Stimulated activated memory B cell treated with anti-CD40 and anti-IgM and Interleukin-4, amounts not matched to agents 10 μg/mL and 1 μg/mL and 100 μg/mL, for 72 hours (primary cell): Measurements from ENCODE around the gene NNT.
"Not testable (repeated sequence)": the region's sequence is repeated elsewhere in the genome, so short reads cannot be mapped to it uniquely, and the experiment has no call there.

ENCODE experiments used
- ATAC-seq: fragments of 150-1000 bp; cut with Tn5 transposase; 2 replicates; pipeline ENCODE4 v1.10.0; 2021
- H3K27ac Mint-ChIP-seq: one replicate; pipeline ENCODE4 v1.8.0; 2022; ENCODE audit warnings: mild to moderate bottlenecking, mixed read lengths
- H3K27me3 Mint-ChIP-seq: one replicate; pipeline ENCODE4 v1.8.0; 2022; ENCODE audit warnings: mixed read lengths
- H3K36me3 Mint-ChIP-seq: one replicate; pipeline ENCODE4 v1.8.0; 2022; ENCODE audit warnings: mixed read lengths
- H3K4me1 Mint-ChIP-seq: one replicate; pipeline ENCODE4 v1.8.0; 2022; ENCODE audit warnings: mixed read lengths
- H3K4me3 Mint-ChIP-seq: one replicate; pipeline ENCODE4 v1.8.0; 2022; ENCODE audit warnings: mild to moderate bottlenecking, moderate library complexity, mixed read lengths
- H3K9me3 Mint-ChIP-seq: one replicate; pipeline ENCODE4 v1.8.0; 2022; ENCODE audit warnings: mixed read lengths

NNT gene

GRCh38 chr5:43691275-43691674, 88.3 kb downstream of the NNT start:
- Mint-ChIP-seq H3K27ac (no peak overlapping the region), H3K27me3 (no peaks in the 10 kb centered on the region), H3K4me1 (no peaks in the 10 kb centered on the region), H3K4me3 (no peak overlapping the region), H3K36me3 (peaks cover 91% of the 10 kb centered on the region), H3K9me3 (peaks cover 22% of the 10 kb centered on the region)
- ATAC-seq = no peak

GRCh38 chr5:43691893-43692292, 88.9 kb downstream of the NNT start:
- Mint-ChIP-seq H3K4me1 (no peaks in the 10 kb centered on the region), H3K9me3 (peaks cover 22% of the 10 kb centered on the region), H3K4me3 (no peak overlapping the region), H3K27ac (no peak overlapping the region), H3K36me3 (peaks cover 94% of the 10 kb centered on the region), H3K27me3 (no peaks in the 10 kb centered on the region)
- ATAC-seq = no peak

- H3K36me3 Mint-ChIP-seq = peaks cover 88% of the 10 kb centered on the region
- H3K9me3 Mint-ChIP-seq = peaks cover 18% of the 10 kb centered on the region
- H3K4me1 Mint-ChIP-seq = no peaks in the 10 kb centered on the region
- no peaks in the 10 kb centered on the region for H3K27me3 Mint-ChIP-seq
- no peak for ATAC-seq
- H3K27ac Mint-ChIP-seq = no peak overlapping the region
- no peak overlapping the region for H3K4me3 Mint-ChIP-seq
Measured at GRCh38 chr5:43693411-43693810, 90.4 kb downstream of the NNT start.

GRCh38 chr5:43694027-43694426, 91.0 kb downstream of the NNT start:
- H3K4me1 Mint-ChIP-seq = no peaks in the 10 kb centered on the region
- no peak overlapping the region for H3K4me3 Mint-ChIP-seq
- H3K27ac Mint-ChIP-seq = no peak overlapping the region
- H3K27me3 Mint-ChIP-seq = no peaks in the 10 kb centered on the region
- no peak for ATAC-seq
- peaks cover 82% of the 10 kb centered on the region for H3K36me3 Mint-ChIP-seq
- peaks cover 18% of the 10 kb centered on the region for H3K9me3 Mint-ChIP-seq

- Mint-ChIP-seq H3K9me3 (peaks cover 16% of the 10 kb centered on the region), H3K36me3 (peaks cover 80% of the 10 kb centered on the region)
- H3K4me3 Mint-ChIP-seq, H3K27ac Mint-ChIP-seq, ATAC-seq, H3K27me3 Mint-ChIP-seq, H3K4me1 Mint-ChIP-seq: not testable (repeated sequence)
Measured at GRCh38 chr5:43696444-43696843, 93.5 kb downstream of the NNT start.

GRCh38 chr5:43699910-43700309, 96.9 kb downstream of the NNT start:
- H3K9me3 Mint-ChIP-seq = peaks cover 9% of the 10 kb centered on the region
- H3K27ac Mint-ChIP-seq = no peak overlapping the region
- ATAC-seq = no peak
- H3K36me3 Mint-ChIP-seq = peaks cover 84% of the 10 kb centered on the region
- no peaks in the 10 kb centered on the region for H3K4me1 Mint-ChIP-seq
- no peaks in the 10 kb centered on the region for H3K27me3 Mint-ChIP-seq
- no peak overlapping the region for H3K4me3 Mint-ChIP-seq

GRCh38 chr5:43700601-43701000, 97.6 kb downstream of the NNT start:
- H3K9me3 Mint-ChIP-seq = peaks cover 4% of the 10 kb centered on the region
- no peak for ATAC-seq
- H3K27me3 Mint-ChIP-seq = no peaks in the 10 kb centered on the region
- H3K27ac Mint-ChIP-seq = no peak overlapping the region
- no peaks in the 10 kb centered on the region for H3K4me1 Mint-ChIP-seq
- H3K4me3 Mint-ChIP-seq = no peak overlapping the region
- peaks cover 84% of the 10 kb centered on the region for H3K36me3 Mint-ChIP-seq

- Mint-ChIP-seq H3K4me3 (no peak overlapping the region), H3K27me3 (no peaks in the 10 kb centered on the region), H3K27ac (no peak overlapping the region), H3K4me1 (no peaks in the 10 kb centered on the region), H3K9me3 (no peaks in the 10 kb centered on the region), H3K36me3 (peaks cover 81% of the 10 kb centered on the region)
- no peak for ATAC-seq
Measured at GRCh38 chr5:43701227-43701626, 98.2 kb downstream of the NNT start.

GRCh38 chr5:43702293-43702692, 99.3 kb downstream of the NNT start:
- Mint-ChIP-seq H3K27ac (no peak overlapping the region), H3K36me3 (peaks cover 70% of the 10 kb centered on the region), H3K4me3 (no peak overlapping the region), H3K27me3 (no peaks in the 10 kb centered on the region), H3K9me3 (no peaks in the 10 kb centered on the region), H3K4me1 (no peaks in the 10 kb centered on the region)
- no peak for ATAC-seq

GRCh38 chr5:43702815-43703214, 99.8 kb downstream of the NNT start:
- ATAC-seq = no peak
- Mint-ChIP-seq H3K36me3 (peaks cover 65% of the 10 kb centered on the region), H3K4me1 (no peaks in the 10 kb centered on the region), H3K4me3 (no peak overlapping the region), H3K9me3 (no peaks in the 10 kb centered on the region), H3K27ac (no peak overlapping the region), H3K27me3 (no peaks in the 10 kb centered on the region)

- Mint-ChIP-seq H3K36me3 (peaks cover 70% of the 10 kb centered on the region), H3K4me1 (peaks cover 4% of the 10 kb centered on the region), H3K27me3 (no peaks in the 10 kb centered on the region), H3K27ac (no peak overlapping the region), H3K4me3 (no peak overlapping the region), H3K9me3 (no peaks in the 10 kb centered on the region)
- ATAC-seq = no peak
Measured at GRCh38 chr5:43704243-43704642, 101.3 kb downstream of the NNT start.

- H3K9me3 Mint-ChIP-seq, H3K27ac Mint-ChIP-seq, H3K27me3 Mint-ChIP-seq, H3K4me1 Mint-ChIP-seq, ATAC-seq, H3K4me3 Mint-ChIP-seq: not testable (repeated sequence)
- peaks cover 47% of the 10 kb centered on the region for H3K36me3 Mint-ChIP-seq
Measured at GRCh38 chr5:43706576-43706975, 103.6 kb downstream of the NNT start.

GRCh38 chr5:43711496-43711895, 108.5 kb downstream of the NNT start:
- Mint-ChIP-seq H3K27ac (no peak overlapping the region), H3K36me3 (peaks cover 5% of the 10 kb centered on the region), H3K4me3 (no peak overlapping the region)

GRCh38 chr5:43712081-43712480, 109.1 kb downstream of the NNT start:
- Mint-ChIP-seq H3K27ac (no peak overlapping the region), H3K4me1 (peaks cover 4% of the 10 kb centered on the region), H3K27me3 (no peaks in the 10 kb centered on the region), H3K9me3 (no peaks in the 10 kb centered on the region), H3K4me3 (no peak overlapping the region), H3K36me3 (peaks cover 5% of the 10 kb centered on the region)
- no peak for ATAC-seq

More at GRCh38 chr5:43711496-43711895, 108.5 kb downstream of the NNT start:
- Mint-ChIP-seq H3K9me3 (no peaks in the 10 kb centered on the region), H3K4me1 (peaks cover 4% of the 10 kb centered on the region), H3K27me3 (no peaks in the 10 kb centered on the region)
- no peak for ATAC-seq

- H3K27me3 Mint-ChIP-seq, H3K27ac Mint-ChIP-seq, H3K36me3 Mint-ChIP-seq, H3K9me3 Mint-ChIP-seq, H3K4me3 Mint-ChIP-seq, H3K4me1 Mint-ChIP-seq, ATAC-seq: not testable (repeated sequence)
Measured at GRCh38 chr5:43719783-43720182, 116.8 kb downstream of the NNT start.

- Mint-ChIP-seq H3K27ac (no peak overlapping the region), H3K4me3 (no peak overlapping the region), H3K4me1 (peaks cover 6% of the 10 kb centered on the region), H3K36me3 (no peaks in the 10 kb centered on the region), H3K27me3 (no peaks in the 10 kb centered on the region), H3K9me3 (peaks cover 4% of the 10 kb centered on the region)
- no peak for ATAC-seq
Measured at GRCh38 chr5:43728581-43728980, 125.6 kb downstream of the NNT start.

GRCh38 chr5:43729846-43730478, 127.0 kb downstream of the NNT start:
- Mint-ChIP-seq H3K4me1 (peaks cover 6% of the 10 kb centered on the region), H3K36me3 (no peaks in the 10 kb centered on the region), H3K4me3 (no peak overlapping the region), H3K9me3 (peaks cover 4% of the 10 kb centered on the region), H3K27me3 (no peaks in the 10 kb centered on the region), H3K27ac (no peak overlapping the region)
- ATAC-seq = no peak
